OCI-LY1 (cell line): ENCODE results near the gene B3GALT2.
"Not testable (repeated sequence)": the region's sequence is repeated elsewhere in the genome, so short reads cannot be mapped to it uniquely, and the experiment has no call there.

Experiments used
- EZH2 ChIP-seq: fragments of 200-600 bp; sonication (generic), shearing (Covaris generic); IDR thresholded peaks from 2 replicates; pipeline ENCODE4 v1.8.0; 2017; ENCODE audit warnings: borderline replicate concordance, mixed run types, mild to moderate bottlenecking, antibody characterized with exemption, low read length, moderate library complexity, mixed read lengths
- TF ChIP-seq, protein P1 (sequence below): fragments of 200-600 bp; sonication (generic), shearing (Covaris generic); IDR thresholded peaks from 2 replicates; pipeline ENCODE4 v1.5.1; 2017; ENCODE audit warnings: mild to moderate bottlenecking, antibody characterized with exemption, low read length, moderate library complexity, mixed read lengths

DNA sequence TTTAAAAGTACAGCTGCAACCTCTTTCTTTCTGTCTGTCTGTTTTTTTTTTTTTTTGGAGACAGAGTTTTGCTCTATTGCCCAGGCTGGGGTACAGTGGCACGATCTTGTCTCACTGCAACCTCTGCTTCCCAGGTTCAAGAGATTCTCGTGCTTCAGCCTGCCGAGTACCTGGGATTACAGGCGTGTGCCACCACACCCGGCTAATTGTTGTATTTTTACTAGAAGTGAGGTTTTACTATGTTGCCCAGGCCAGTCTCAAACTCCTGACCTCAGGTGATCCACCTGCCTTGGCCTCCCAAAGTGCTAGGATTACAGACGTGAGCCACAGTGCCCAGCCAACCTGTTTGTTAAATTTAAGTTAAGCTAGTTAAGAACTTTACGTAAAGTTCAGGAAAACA lies 2.5 kb upstream of the B3GALT2 start:
- TF ChIP-seq, protein P1, sequence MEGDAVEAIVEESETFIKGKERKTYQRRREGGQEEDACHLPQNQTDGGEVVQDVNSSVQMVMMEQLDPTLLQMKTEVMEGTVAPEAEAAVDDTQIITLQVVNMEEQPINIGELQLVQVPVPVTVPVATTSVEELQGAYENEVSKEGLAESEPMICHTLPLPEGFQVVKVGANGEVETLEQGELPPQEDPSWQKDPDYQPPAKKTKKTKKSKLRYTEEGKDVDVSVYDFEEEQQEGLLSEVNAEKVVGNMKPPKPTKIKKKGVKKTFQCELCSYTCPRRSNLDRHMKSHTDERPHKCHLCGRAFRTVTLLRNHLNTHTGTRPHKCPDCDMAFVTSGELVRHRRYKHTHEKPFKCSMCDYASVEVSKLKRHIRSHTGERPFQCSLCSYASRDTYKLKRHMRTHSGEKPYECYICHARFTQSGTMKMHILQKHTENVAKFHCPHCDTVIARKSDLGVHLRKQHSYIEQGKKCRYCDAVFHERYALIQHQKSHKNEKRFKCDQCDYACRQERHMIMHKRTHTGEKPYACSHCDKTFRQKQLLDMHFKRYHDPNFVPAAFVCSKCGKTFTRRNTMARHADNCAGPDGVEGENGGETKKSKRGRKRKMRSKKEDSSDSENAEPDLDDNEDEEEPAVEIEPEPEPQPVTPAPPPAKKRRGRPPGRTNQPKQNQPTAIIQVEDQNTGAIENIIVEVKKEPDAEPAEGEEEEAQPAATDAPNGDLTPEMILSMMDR, result not testable (repeated sequence)
- TF ChIP-seq EZH2, result not testable (repeated sequence)
